CD14-positive monocyte (primary cell): ENCODE measurements around the gene LRRN4. TPM values are rescaled to one million over a fixed set of nuclear protein-coding genes. Genes with fewer than 3 reads are reported as not detected.

Source experiments
- DNase-seq, 3 donors: peaks; one replicate each; pipeline ENCODE4 v3.0.0-alpha.2; 2011 to 2022
- H2AFZ ChIP-seq: 2 replicates; pipeline ENCODE4 v1.6.0; 2012; ENCODE audit warnings: mild to moderate bottlenecking, low read depth, low read length, inconsistent platforms; ENCODE audit not compliant: insufficient read depth, poor library complexity, severe bottlenecking
- H3K27ac ChIP-seq, 2 donors: 1 replicate in 1 of 2; 2 replicates in 1 of 2; pipeline ENCODE4 v1.5.1; 2012 to 2013; ENCODE audit warnings: low read length in 2 of 2, control low read depth in 1 of 2, inconsistent platforms in 1 of 2, low read depth in 1 of 2, mild to moderate bottlenecking in 1 of 2
- H3K27me3 ChIP-seq, 2 donors: one replicate each; pipeline versions ENCODE4 v1.6.0 to v1.6.1; 2011 to 2013; ENCODE audit warnings: low read length in 2 of 2; ENCODE audit not compliant: control insufficient read depth in 2 of 2, insufficient read depth in 2 of 2
- H3K36me3 ChIP-seq, 2 donors: replicated peaks in 1 of 2; 1 replicate in 1 of 2; 2 replicates in 1 of 2; pipeline versions ENCODE4 v1.5.1 to v1.6.1; 2012 to 2013; ENCODE audit warnings: low read length in 2 of 2, control low read depth in 1 of 2, inconsistent platforms in 1 of 2, mild to moderate bottlenecking in 1 of 2; ENCODE audit not compliant: insufficient read depth in 2 of 2, control insufficient read depth in 1 of 2
- H3K4me1 ChIP-seq, 2 donors: 1 replicate in 1 of 2; 2 replicates in 1 of 2; pipeline versions ENCODE4 v1.5.1 to v1.6.1; 2012 to 2013; ENCODE audit warnings: low read length in 2 of 2, control low read depth in 1 of 2, inconsistent platforms in 1 of 2, mild to moderate bottlenecking in 1 of 2, moderate library complexity in 1 of 2; ENCODE audit not compliant: insufficient read depth in 2 of 2, control insufficient read depth in 1 of 2
- H3K4me2 ChIP-seq: replicated peaks from 2 replicates; pipeline ENCODE3; 2012; ENCODE audit warnings: low read length, moderate library complexity, mild to moderate bottlenecking; ENCODE audit not compliant: poor library complexity, severe bottlenecking; ENCODE audit errors: extremely low read depth
- H3K4me3 ChIP-seq, 3 experiments: fragments of 200-600 bp in 1 of 3; sonication (generic) in 1 of 3; replicated peaks in 1 of 3; 1 replicate in 2 of 3; 2 replicates in 1 of 3; pipeline ENCODE4 v1.5.1; 2011 to 2013; ENCODE audit warnings: low read length in 3 of 3, mild to moderate bottlenecking in 3 of 3, control low read depth in 2 of 3, low read depth in 2 of 3, inconsistent platforms in 1 of 3, moderate library complexity in 1 of 3
- H3K79me2 ChIP-seq: 2 replicates; pipeline ENCODE4 v1.6.0; 2012; ENCODE audit warnings: mild to moderate bottlenecking, control low read depth, inconsistent platforms, low read length, moderate library complexity; ENCODE audit not compliant: insufficient read depth
- H3K9ac ChIP-seq: 2 replicates; pipeline ENCODE4 v1.6.0; 2017; ENCODE audit warnings: low read length, mild to moderate bottlenecking; ENCODE audit not compliant: insufficient read depth, poor library complexity, severe bottlenecking
- H3K9me3 ChIP-seq, 2 donors: replicated peaks in 1 of 2; 1 replicate in 1 of 2; 2 replicates in 1 of 2; pipeline versions ENCODE4 v1.5.1 to v1.6.1; 2012 to 2013; ENCODE audit warnings: low read length in 2 of 2, control low read depth in 1 of 2; ENCODE audit not compliant: control insufficient read depth in 1 of 2, insufficient read depth in 1 of 2
- H4K20me1 ChIP-seq: 2 replicates; pipeline ENCODE4 v1.6.0; 2012; ENCODE audit warnings: mild to moderate bottlenecking, low read length, control low read depth, moderate library complexity; ENCODE audit not compliant: insufficient read depth
- H3K27ac Mint-ChIP-seq, 7 donors: one replicate each; pipeline ENCODE4 v1.8.0; 2020; ENCODE audit warnings: mild to moderate bottlenecking in 7 of 7, mixed read lengths in 7 of 7, moderate library complexity in 6 of 7, inconsistent platforms in 2 of 7
- H3K27me3 Mint-ChIP-seq, 3 donors: one replicate each; pipeline ENCODE4 v1.8.0; 2021 to 2022; ENCODE audit warnings: low read depth in 3 of 3, mild to moderate bottlenecking in 3 of 3, mixed read lengths in 3 of 3, moderate library complexity in 3 of 3, inconsistent platforms in 1 of 3
- H3K36me3 Mint-ChIP-seq, 2 donors: one replicate each; pipeline ENCODE4 v1.8.0; 2020; ENCODE audit warnings: mixed read lengths in 2 of 2, inconsistent platforms in 1 of 2, mild to moderate bottlenecking in 1 of 2
- H3K4me1 Mint-ChIP-seq: one replicate; pipeline ENCODE4 v1.8.0; 2020; ENCODE audit warnings: mild to moderate bottlenecking, mixed read lengths
- H3K4me3 Mint-ChIP-seq, 2 donors: one replicate each; pipeline ENCODE4 v1.8.0; 2020; ENCODE audit warnings: mild to moderate bottlenecking in 2 of 2, mixed read lengths in 2 of 2, moderate library complexity in 1 of 2
- H3K9me3 Mint-ChIP-seq, 7 donors: one replicate each; pipeline ENCODE4 v1.8.0; 2020 to 2022; ENCODE audit warnings: mixed read lengths in 7 of 7, mild to moderate bottlenecking in 6 of 7, moderate library complexity in 6 of 7, inconsistent platforms in 2 of 7
- CTCF ChIP-seq: fragments of 200-600 bp; IDR thresholded peaks from one replicate; pipeline ENCODE4 v1.8.0; 2022; ENCODE audit warnings: antibody characterized with exemption, mild to moderate bottlenecking
- WGBS: methylation state at CpG from one replicate; pipeline ENCODE4 v1.1.5; 2013; ENCODE audit warnings: missing lambda C conversion rate; ENCODE audit not compliant: insufficient coverage; 5-methylcytosine and 5-hydroxymethylcytosine counted together
- intact Hi-C, 2 donors: fragments of 100-400 bp; cut with micrococcal nuclease; formaldehyde crosslinking; loops; one replicate each; pipeline versions ENCODE4 v1.15.0 to v1.15.1; 2023
- polyA plus RNA-seq, 3 donors: library from polyadenylated mRNA; depleted of rRNA in 1 of 3; unstranded in 2 of 3; stranded (reverse) in 1 of 3; fragments of 300-500 nt in 2 of 3; fragments of >200 nt in 1 of 3; fragmentation: Illumina TruSeq in 2 of 3; gene quantifications; 1 replicate in 2 of 3; 2 replicates in 1 of 3; pipeline ENCODE4 v1.2.3, GENCODE V29; 2012 to 2021

Gene LRRN4
- polyA plus RNA-seq, 3 donors: not detected

DNA sequence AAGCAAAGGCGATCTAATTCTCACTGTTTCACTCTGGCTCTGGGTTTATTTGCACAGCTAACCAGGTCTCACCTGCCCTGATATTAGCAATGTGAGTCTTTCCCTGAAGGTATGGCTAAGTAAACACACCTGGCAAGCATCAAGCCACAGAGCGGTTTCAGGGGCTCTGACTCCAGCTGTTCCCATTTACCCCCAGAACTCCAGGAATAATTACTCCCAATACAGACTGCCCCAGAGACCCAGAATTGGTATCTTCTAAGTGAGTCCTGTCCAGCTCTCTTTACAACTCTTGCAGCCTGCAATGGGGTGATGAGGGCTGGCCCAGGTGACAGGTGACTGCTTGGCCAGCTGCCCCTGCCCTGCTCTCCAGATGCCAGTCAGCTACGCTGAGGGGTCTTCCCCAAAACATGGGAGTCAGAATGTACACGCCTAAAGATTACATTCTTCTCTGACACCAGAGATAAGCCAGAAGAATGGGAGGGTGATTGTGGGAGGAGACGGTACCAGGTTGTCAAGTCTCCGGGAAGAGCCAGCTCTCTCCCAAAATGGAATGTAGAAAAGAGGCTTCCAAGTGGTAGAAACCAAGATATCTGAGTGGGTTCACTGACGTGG is 4.9 kb upstream of the LRRN4 start:
- no peaks in the 10 kb centered on the region for H3K4me1 ChIP-seq
- no peak overlapping the region for H3K9ac ChIP-seq
- no peak for TF ChIP-seq CTCF
- no peak overlapping the region for H3K4me3 ChIP-seq
- peaks cover 0 to 4% (median 0%) of the 10 kb centered on the region in 7 donors for H3K9me3 Mint-ChIP-seq
- no peak overlapping the region for H3K27ac ChIP-seq
- H3K36me3 Mint-ChIP-seq: no peaks in the 10 kb centered on the region
- H3K27me3 Mint-ChIP-seq: peaks cover 28 to 34% (median 28%) of the 10 kb centered on the region in 3 donors
- no peak overlapping the region for H3K27ac Mint-ChIP-seq
- no peaks in the 10 kb centered on the region for H3K79me2 ChIP-seq
- WGBS: 85% methylated on average over 3 of the region's 7 CpGs
- intact Hi-C loops: no loop called here
- peaks cover 6% of the 10 kb centered on the region for H3K4me1 Mint-ChIP-seq
- H4K20me1 ChIP-seq: no peaks in the 10 kb centered on the region
- peaks cover 7 to 28% of the 10 kb centered on the region in 2 donors for H3K27me3 ChIP-seq
- no peak overlapping the region for H3K4me2 ChIP-seq
- DNase-seq: no peak
- no peaks in the 10 kb centered on the region for H3K9me3 ChIP-seq
- H3K36me3 ChIP-seq: no peaks in the 10 kb centered on the region
- H3K4me3 Mint-ChIP-seq: peak overlapping the region in 1 of 2 donors; percentile 41
- no peak overlapping the region for H2AFZ ChIP-seq

DNA sequence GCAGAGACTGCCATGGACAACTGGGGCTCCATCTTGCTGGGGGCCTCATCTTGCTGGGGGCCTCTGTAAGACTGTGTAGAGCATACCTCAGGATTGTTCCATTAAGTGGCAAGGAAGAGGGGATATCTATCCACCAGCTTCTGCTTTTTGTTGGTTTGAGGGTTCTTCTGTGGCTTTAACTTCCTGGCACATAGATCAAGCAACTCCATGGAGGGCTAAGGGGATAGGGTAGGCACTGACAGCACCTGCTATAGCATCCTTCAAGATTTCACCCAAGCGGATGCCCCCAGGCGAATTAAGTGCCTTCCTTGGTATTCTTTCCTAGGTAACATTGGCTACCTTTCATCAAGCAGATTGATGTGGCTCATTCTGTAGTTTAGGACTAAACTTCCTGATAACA is 3.8 kb upstream of the LRRN4 start:
- H3K4me1 Mint-ChIP-seq: peaks cover 9% of the 10 kb centered on the region
- no peak overlapping the region for H3K9ac ChIP-seq
- H3K9me3 Mint-ChIP-seq: peaks cover 0 to 6% (median 0%) of the 10 kb centered on the region in 7 donors
- peaks cover 15 to 39% of the 10 kb centered on the region in 2 donors for H3K27me3 ChIP-seq
- peaks cover 0 to 3% of the 10 kb centered on the region in 2 donors for H3K36me3 Mint-ChIP-seq
- no peaks in the 10 kb centered on the region for H3K36me3 ChIP-seq
- no peaks in the 10 kb centered on the region for H3K79me2 ChIP-seq
- no peak overlapping the region for H3K4me3 ChIP-seq
- no peaks in the 10 kb centered on the region for H4K20me1 ChIP-seq
- intact Hi-C loops: no loop called here
- 0% methylated on average over 2 of the region's 2 CpGs for WGBS
- DNase-seq: no peak
- no peak overlapping the region for H3K27ac Mint-ChIP-seq
- H3K27ac ChIP-seq: no peak overlapping the region
- H3K4me3 Mint-ChIP-seq: no peak overlapping the region
- no peak overlapping the region for H2AFZ ChIP-seq
- no peak overlapping the region for H3K4me2 ChIP-seq
- peaks cover 0 to under 1% of the 10 kb centered on the region in 2 donors for H3K4me1 ChIP-seq
- peaks cover 33 to 45% (median 35%) of the 10 kb centered on the region in 3 donors for H3K27me3 Mint-ChIP-seq
- peaks cover 0 to 8% of the 10 kb centered on the region in 2 donors for H3K9me3 ChIP-seq
- no peak for TF ChIP-seq CTCF
